Parathyroid adenoma (tissue), 2 donors: ENCODE data around the gene ACSS2.

Experiments
- H2AFZ ChIP-seq: fragments of 300-600 bp; sonication (generic); one replicate; pipeline ENCODE4 v1.7.0; 2017; ENCODE audit warnings: antibody characterized with exemption, mild to moderate bottlenecking
- H3K27ac ChIP-seq: fragments of 300-600 bp; sonication (generic); one replicate; pipeline ENCODE4 v1.7.0; 2017
- H3K27me3 ChIP-seq: fragments of 300-600 bp; sonication (generic); one replicate; pipeline ENCODE4 v1.7.0; 2017; ENCODE audit warnings: low read length; ENCODE audit not compliant: control insufficient read depth, insufficient read depth
- H3K36me3 ChIP-seq: fragments of 300-600 bp; sonication (generic); one replicate; pipeline ENCODE4 v1.7.0; 2017; ENCODE audit warnings: low read length; ENCODE audit not compliant: control insufficient read depth, insufficient read depth
- H3K4me1 ChIP-seq: fragments of 300-600 bp; sonication (generic); one replicate; pipeline ENCODE4 v1.7.0; 2017; ENCODE audit warnings: control low read depth
- H3K4me2 ChIP-seq: fragments of 300-600 bp; sonication (generic); one replicate; pipeline ENCODE4 v1.7.0; 2017; ENCODE audit warnings: low read length
- H3K4me3 ChIP-seq: fragments of 300-600 bp; sonication (generic); one replicate; pipeline ENCODE4 v1.7.0; 2017; ENCODE audit warnings: low read depth, low read length
- H3K79me2 ChIP-seq: fragments of 300-600 bp; sonication (generic); one replicate; pipeline ENCODE4 v1.7.0; 2017; ENCODE audit warnings: control low read depth
- H3K9ac ChIP-seq: fragments of 300-600 bp; sonication (generic); one replicate; pipeline ENCODE4 v1.7.0; 2017; ENCODE audit warnings: mild to moderate bottlenecking
- H3K9me3 ChIP-seq: fragments of 300-600 bp; sonication (generic); one replicate; pipeline ENCODE4 v1.7.0; 2017; ENCODE audit warnings: low read length; ENCODE audit not compliant: control insufficient read depth
- CTCF ChIP-seq: fragments of 300-600 bp; sonication (generic); IDR thresholded peaks from one replicate; pipeline ENCODE4 v1.7.0; 2017; ENCODE audit warnings: antibody characterized with exemption, mild to moderate bottlenecking
- donor health status: primary hyperparathyroidism.

ACSS2 gene

GRCh38 chr20:34956041-34956458 is 79.6 kb downstream of the ACSS2 start:
- Histone ChIP-seq H3K36me3 (no peaks in the 10 kb centered on the region), H3K4me1 (peaks cover 9% of the 10 kb centered on the region), H2AFZ (peak overlapping the region; percentile 100), H3K27me3 (no peaks in the 10 kb centered on the region), H3K9me3 (no peaks in the 10 kb centered on the region), H3K4me2 (peak overlapping the region; percentile 99), H3K79me2 (no peaks in the 10 kb centered on the region), H3K27ac (peak overlapping the region; percentile 94), H3K9ac (peak overlapping the region; percentile 84), H3K4me3 (peak overlapping the region; percentile 89)
- peak; percentile 2 for TF ChIP-seq CTCF

GRCh38 chr20:34956751-34957472 is 80.5 kb downstream of the ACSS2 start:
- H3K9ac ChIP-seq, result no peak overlapping the region
- no peak overlapping the region for H2AFZ ChIP-seq
- TF ChIP-seq CTCF, result no peak
- no peaks in the 10 kb centered on the region for H3K9me3 ChIP-seq
- H3K4me1 ChIP-seq, result peaks cover 9% of the 10 kb centered on the region
- H3K36me3 ChIP-seq, result no peaks in the 10 kb centered on the region
- no peak overlapping the region for H3K4me2 ChIP-seq
- H3K4me3 ChIP-seq, result no peak overlapping the region
- H3K79me2 ChIP-seq, result no peaks in the 10 kb centered on the region
- no peaks in the 10 kb centered on the region for H3K27me3 ChIP-seq
- H3K27ac ChIP-seq, result no peak overlapping the region

GRCh38 chr20:34964486-34964885 is 88.1 kb downstream of the ACSS2 start:
- Histone ChIP-seq H3K4me2 (peak overlapping the region; percentile 40), H3K9me3 (no peaks in the 10 kb centered on the region), H3K4me3 (no peak overlapping the region), H3K9ac (no peak overlapping the region), H3K4me1 (peaks cover 4% of the 10 kb centered on the region), H3K27me3 (no peaks in the 10 kb centered on the region), H3K36me3 (no peaks in the 10 kb centered on the region), H3K27ac (peak overlapping the region; percentile 33), H3K79me2 (no peaks in the 10 kb centered on the region), H2AFZ (peak overlapping the region; percentile 13)
- TF ChIP-seq CTCF, result no peak

- no peaks in the 10 kb centered on the region for H3K9me3 ChIP-seq
Observed at GRCh38 chr20:34965051-34965450, 88.6 kb downstream of the ACSS2 start.

More at GRCh38 chr20:34965051-34965450, 88.6 kb downstream of the ACSS2 start:
- Histone ChIP-seq H3K4me3 (no peak overlapping the region), H3K27me3 (no peaks in the 10 kb centered on the region), H3K36me3 (no peaks in the 10 kb centered on the region), H3K4me2 (no peak overlapping the region), H3K79me2 (no peaks in the 10 kb centered on the region), H2AFZ (no peak overlapping the region), H3K27ac (no peak overlapping the region), H3K4me1 (peaks cover 4% of the 10 kb centered on the region), H3K9ac (no peak overlapping the region)
- no peak for TF ChIP-seq CTCF
